ENCODE measurements around the gene SAMD4A.

GRCh38 chr14:54715239-54715638 lies 148.3 kb downstream of the SAMD4A start:
- no peak for TF ChIP-seq POLR2A (IDR thresholded peaks at IDR 0.05)
- TF ChIP-seq CTCF (IDR thresholded peaks at IDR 0.05), result no peak

All from esophagus squamous epithelium (tissue), 4 donors.